ENCODE data around the gene KRT80.

DNA sequence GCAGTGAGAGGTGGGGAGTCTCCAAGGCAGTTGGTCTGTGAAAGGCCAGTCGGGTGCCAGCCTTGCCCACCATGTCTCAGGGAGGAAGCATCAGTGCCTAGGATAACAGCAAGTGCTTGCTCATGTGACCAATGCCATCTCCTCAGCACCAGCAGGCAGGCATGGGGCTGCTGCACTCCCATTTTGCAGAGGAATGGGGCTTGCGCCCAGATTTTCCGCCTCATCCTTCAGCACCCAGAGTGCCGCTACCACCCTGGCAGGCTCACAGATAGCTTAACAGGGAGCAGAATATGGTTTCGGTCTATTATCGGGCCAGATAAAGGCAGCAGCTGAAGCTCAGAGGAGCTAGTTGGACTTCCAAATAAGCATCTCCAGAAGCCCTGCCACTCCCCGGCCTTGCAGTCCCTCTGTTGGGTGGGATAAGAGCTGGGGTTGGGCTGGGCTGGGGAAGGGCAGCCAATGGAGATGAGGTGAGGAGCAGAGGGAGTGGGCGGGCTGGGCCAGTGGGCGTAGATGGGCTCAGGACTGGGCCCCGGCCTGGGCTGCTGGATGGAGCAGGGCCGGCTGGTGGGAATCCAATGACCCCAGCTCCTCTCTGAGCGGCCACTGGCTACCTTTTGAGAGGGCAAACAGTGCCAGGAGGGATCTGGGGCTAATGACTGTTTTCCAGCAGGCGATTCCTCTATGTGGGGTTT is 8.4 kb upstream of the KRT80 start:
- TF ChIP-seq POLR2A (IDR thresholded peaks at IDR 0.05) (no peak), POLR2AphosphoS5 (IDR thresholded peaks at IDR 0.05) (no peak)
- TF ChIP-seq, protein P1, sequence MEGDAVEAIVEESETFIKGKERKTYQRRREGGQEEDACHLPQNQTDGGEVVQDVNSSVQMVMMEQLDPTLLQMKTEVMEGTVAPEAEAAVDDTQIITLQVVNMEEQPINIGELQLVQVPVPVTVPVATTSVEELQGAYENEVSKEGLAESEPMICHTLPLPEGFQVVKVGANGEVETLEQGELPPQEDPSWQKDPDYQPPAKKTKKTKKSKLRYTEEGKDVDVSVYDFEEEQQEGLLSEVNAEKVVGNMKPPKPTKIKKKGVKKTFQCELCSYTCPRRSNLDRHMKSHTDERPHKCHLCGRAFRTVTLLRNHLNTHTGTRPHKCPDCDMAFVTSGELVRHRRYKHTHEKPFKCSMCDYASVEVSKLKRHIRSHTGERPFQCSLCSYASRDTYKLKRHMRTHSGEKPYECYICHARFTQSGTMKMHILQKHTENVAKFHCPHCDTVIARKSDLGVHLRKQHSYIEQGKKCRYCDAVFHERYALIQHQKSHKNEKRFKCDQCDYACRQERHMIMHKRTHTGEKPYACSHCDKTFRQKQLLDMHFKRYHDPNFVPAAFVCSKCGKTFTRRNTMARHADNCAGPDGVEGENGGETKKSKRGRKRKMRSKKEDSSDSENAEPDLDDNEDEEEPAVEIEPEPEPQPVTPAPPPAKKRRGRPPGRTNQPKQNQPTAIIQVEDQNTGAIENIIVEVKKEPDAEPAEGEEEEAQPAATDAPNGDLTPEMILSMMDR (IDR thresholded peaks at IDR 0.05) = no peak
